Measurements from ENCODE around the gene URM1. TPM values are rescaled to one million over a fixed set of nuclear protein-coding genes. Genes with fewer than 3 reads are reported as not detected.

URM1 gene
- total RNA-seq, 4 donors from 2014 or later = 20.5 to 46.8 (median 30.2) TPM

GRCh38 chr9:128416432-128417019 is 45.4 kb downstream of the URM1 start:
- 47 to 53% methylated on average over 3 to 6 of the region's 6 CpGs for WGBS, 2 donors (ENCODE audit: low coverage in 1 of 2)
- Histone ChIP-seq H3K27me3 (peaks cover 54% of the 10 kb centered on the region), H3K36me3 (no peaks in the 10 kb centered on the region), H3K27ac (no peak overlapping the region), H3K4me3 (no peak overlapping the region), H3K4me1 (peaks cover 0 to 28% (median 14%) of the 10 kb centered on the region in 3 donors), H3K9me3 (no peaks in the 10 kb centered on the region)
- TF ChIP-seq EP300 (IDR thresholded peaks at IDR 0.05) = no peak
- TF ChIP-seq POLR2A (IDR thresholded peaks at IDR 0.05) = no peak
- TF ChIP-seq POLR2AphosphoS5 (IDR thresholded peaks at IDR 0.05) = no peak
- TF ChIP-seq CTCF (IDR thresholded peaks at IDR 0.05) = no peak
- ATAC-seq = no peak

- no peaks in the 10 kb centered on the region for H3K9me3 ChIP-seq
- peaks cover 0 to 18% of the 10 kb centered on the region in 2 donors for H3K36me3 ChIP-seq
- peaks cover 0 to 32% (median 14%) of the 10 kb centered on the region in 3 donors for H3K4me1 ChIP-seq
- H3K27me3 ChIP-seq = peaks cover 27% of the 10 kb centered on the region
- peak overlapping the region in 1 of 2 donors; percentile 78 for H3K4me3 ChIP-seq
- TF ChIP-seq POLR2A (IDR thresholded peaks at IDR 0.05) (no peak), EP300 (IDR thresholded peaks at IDR 0.05) (no peak), POLR2AphosphoS5 (IDR thresholded peaks at IDR 0.05) (no peak), CTCF (IDR thresholded peaks at IDR 0.05) (no peak)
- ATAC-seq = no peak
- WGBS, 2 donors (ENCODE audit: low coverage in 1 of 2) = 13% methylated on average over 23 of the region's 28 CpGs; no CpG with 5 or more reads in 1 of the 2 donors
- H3K27ac ChIP-seq = peak overlapping the region in 1 of 4 donors; percentile 78
Observed at GRCh38 chr9:128419061-128419925, 48.1 kb downstream of the URM1 start.

- peaks cover 0 to 26% of the 10 kb centered on the region in 2 donors for H3K36me3 ChIP-seq
- ATAC-seq = peak; percentile 90
- WGBS, 2 donors (ENCODE audit: low coverage in 1 of 2) = 0% methylated on average over 1 of the region's 59 CpGs; no CpG with 5 or more reads in 1 of the 2 donors
- H3K4me1 ChIP-seq = peaks cover 0 to 32% (median 14%) of the 10 kb centered on the region in 3 donors
- H3K4me3 ChIP-seq = peak overlapping the region; percentile 64 to 78
- H3K27ac ChIP-seq = peak overlapping the region in 3 of 4 donors; percentile 78 to 88 (median 88)
- no peaks in the 10 kb centered on the region for H3K9me3 ChIP-seq
- H3K27me3 ChIP-seq = peaks cover 18% of the 10 kb centered on the region
- peak in 3 of 4 experiments; percentile 76 to 93 (median 79) for TF ChIP-seq CTCF (IDR thresholded peaks at IDR 0.05)
- TF ChIP-seq POLR2A (IDR thresholded peaks at IDR 0.05) = no peak
- TF ChIP-seq POLR2AphosphoS5 (IDR thresholded peaks at IDR 0.05) = peak; percentile 11
- TF ChIP-seq EP300 (IDR thresholded peaks at IDR 0.05) = no peak
Observed at GRCh38 chr9:128420060-128420650, 49.0 kb downstream of the URM1 start.

GRCh38 chr9:128420651-128421481 is 49.7 kb downstream of the URM1 start, which contains the start of gene CERCAM:
TSS of gene CERCAM (plus strand) at chr9:128420857. CDS start at chr9:128420878, 21 bp downstream.
- 0% methylated on average over 2 of the region's 59 CpGs; no CpG with 5 or more reads in 1 of the 2 donors for WGBS, 2 donors (ENCODE audit: low coverage in 1 of 2)

More at GRCh38 chr9:128420651-128421481, 49.7 kb downstream of the URM1 start, which contains the start of gene CERCAM:
- peak; percentile 92 for ATAC-seq
- peak within 1 kb of the TSS; percentile 64 to 78 for H3K4me3 ChIP-seq
- H3K27ac ChIP-seq = peak within 1 kb of the TSS in 3 of 4 donors; percentile 78 to 88 (median 88)
- TF ChIP-seq CTCF (IDR thresholded peaks at IDR 0.05) (no peak), POLR2AphosphoS5 (IDR thresholded peaks at IDR 0.05) (no peak), POLR2A (IDR thresholded peaks at IDR 0.05) (no peak), EP300 (IDR thresholded peaks at IDR 0.05) (no peak)
- peaks cover 0 to 33% of the 10 kb centered on the region in 2 donors for H3K36me3 ChIP-seq
- H3K27me3 ChIP-seq = peaks cover 11% of the 10 kb centered on the region
- peaks cover 0 to 32% (median 14%) of the 10 kb centered on the region in 3 donors for H3K4me1 ChIP-seq
- no peaks in the 10 kb centered on the region for H3K9me3 ChIP-seq
